Renal pelvis (tissue), 4 donors: Measurements from ENCODE around the gene IDNK. TPM values are rescaled to one million over a fixed set of nuclear protein-coding genes. Genes with fewer than 3 reads are reported as not detected.

Experiments
- DNase-seq: peaks from one replicate; pipeline ENCODE4 v3.0.0-alpha.2; 2013
- polyA plus RNA-seq, 3 donors: library from polyadenylated mRNA; unstranded; fragments of 120-200 nt; gene quantifications; one replicate each; pipeline ENCODE4 v1.2.1, GENCODE V29; 2013; ENCODE audit not compliant: insufficient read length in 3 of 3

IDNK gene
- polyA plus RNA-seq, 3 donors = 10.8 to 13.1 (median 12.9) TPM

DNA sequence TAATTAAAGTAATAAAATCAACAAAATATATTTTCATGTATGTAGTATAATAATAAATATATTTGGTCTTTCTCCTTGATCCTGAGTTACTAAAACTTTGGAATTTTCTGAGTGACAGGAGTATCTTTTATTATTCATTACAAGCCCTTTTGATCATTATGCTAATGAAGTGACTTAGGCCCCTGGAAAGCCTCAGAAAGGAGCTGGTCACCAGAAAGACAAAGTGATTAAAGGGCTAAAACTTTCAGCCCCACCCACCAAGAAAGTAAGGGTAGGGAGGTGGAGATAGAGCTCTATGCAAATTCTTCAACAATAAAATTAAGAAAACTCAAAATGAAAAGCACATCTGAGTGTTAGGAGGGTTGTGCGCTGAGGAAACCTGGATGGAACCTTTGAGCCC is 57.3 kb downstream of the IDNK start:
- DNase-seq = no peak

DNA sequence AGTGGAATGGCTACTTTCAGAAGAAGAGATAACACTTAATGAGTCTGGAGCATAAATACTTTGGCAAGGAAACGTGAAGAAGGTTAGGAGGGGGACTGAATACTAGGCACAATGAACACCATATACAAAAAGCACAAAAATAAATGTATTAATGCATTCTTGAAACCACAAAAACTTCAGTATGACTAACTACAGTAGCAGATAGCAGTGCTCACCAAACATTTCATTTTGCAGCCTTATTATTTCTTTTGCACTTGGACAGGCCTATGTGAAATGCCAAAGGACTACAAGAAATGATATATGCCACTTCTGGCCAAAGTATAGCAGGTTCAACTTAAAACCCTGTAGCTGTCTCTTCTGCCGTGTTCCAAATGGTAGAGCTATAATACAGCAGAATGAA is 58.5 kb downstream of the IDNK start:
- DNase-seq = no peak

DNA sequence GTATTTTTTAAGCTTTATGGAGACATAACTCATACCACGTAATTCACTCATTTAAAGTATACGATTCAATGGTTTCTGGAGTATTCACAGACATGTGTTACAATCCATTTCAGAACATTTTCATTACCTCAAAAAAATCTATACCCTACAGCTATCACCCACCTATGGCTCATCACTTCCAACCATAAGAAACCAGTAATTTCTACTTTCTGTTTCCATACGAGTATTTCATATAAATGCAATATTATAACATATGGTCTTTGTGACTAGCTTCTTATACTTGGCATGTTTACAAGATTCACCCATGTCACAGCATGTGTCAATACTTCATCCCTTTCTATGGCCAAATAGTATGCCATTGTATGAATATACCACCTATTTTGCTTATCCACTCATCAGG is 66.0 kb downstream of the IDNK start:
- DNase-seq = no peak

DNA sequence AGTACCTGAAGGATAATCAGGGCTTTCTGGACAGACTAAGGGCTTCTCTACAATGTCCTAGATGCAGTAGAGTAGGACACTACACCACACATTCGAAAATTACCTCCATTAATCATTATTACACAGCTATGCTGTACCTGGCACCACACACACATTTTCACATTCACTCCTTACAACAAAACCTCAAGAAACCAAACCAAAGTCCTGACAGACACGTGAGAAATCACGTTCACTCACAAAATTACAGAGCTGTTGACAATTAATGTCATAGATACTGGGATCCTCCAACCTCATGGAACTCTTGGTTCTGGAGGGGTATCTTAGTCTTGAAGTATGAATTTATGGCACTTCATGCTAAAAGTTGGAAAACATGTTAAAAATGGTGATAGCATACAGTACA is 68.5 kb downstream of the IDNK start:
- no peak for DNase-seq

Other genes with a start within 250 kb of the IDNK start
- 10 to 100 TPM; 16.6 to 22.1 (median 20.3) TPM for gene FRMD3, start 84.7 kb upstream of the IDNK start, polyA plus RNA-seq
- 100 to 1,000 TPM; 105 to 118 (median 117) TPM for gene UBQLN1, start 84.8 kb downstream of the IDNK start, polyA plus RNA-seq
- 10 to 100 TPM; 14.8 to 20.3 (median 20.0) TPM for gene GKAP1, start 194.6 kb downstream of the IDNK start, polyA plus RNA-seq